ENCODE data around the gene HEATR5A.
A peak's percentile ranks its signal among the peaks of the same experiment; 100 is the strongest.
"Not testable (repeated sequence)": the region's sequence is repeated elsewhere in the genome, so short reads cannot be mapped to it uniquely, and the experiment has no call there.

Gene HEATR5A

GRCh38 chr14:31243860-31244259 is 176.5 kb downstream of the HEATR5A start:
- H3K36me3 Mint-ChIP-seq (ENCODE audit: low read depth): no peaks in the 10 kb centered on the region
- DNase-seq (peak; percentile 5), ATAC-seq (no peak)
- H3K4me1 Mint-ChIP-seq: peaks cover 16% of the 10 kb centered on the region
- H3K27ac Mint-ChIP-seq: no peak overlapping the region
- no peaks in the 10 kb centered on the region for H3K27me3 Mint-ChIP-seq
- no peaks in the 10 kb centered on the region for H3K9me3 Mint-ChIP-seq
- H3K4me3 Mint-ChIP-seq: no peak overlapping the region

- not testable (repeated sequence) for DNase-seq; H3K36me3 Mint-ChIP-seq (ENCODE audit: low read depth); ATAC-seq; H3K4me3 Mint-ChIP-seq; H3K27me3 Mint-ChIP-seq; H3K27ac Mint-ChIP-seq; H3K9me3 Mint-ChIP-seq
- peaks cover 16% of the 10 kb centered on the region for H3K4me1 Mint-ChIP-seq
Measured at GRCh38 chr14:31242161-31242940, 178.0 kb downstream of the HEATR5A start.
